ENCODE results near the gene NOC2L. TPM values are rescaled to one million over a fixed set of nuclear protein-coding genes. Genes with fewer than 3 reads are reported as not detected.
"Not testable (repeated sequence)": the region's sequence is repeated elsewhere in the genome, so short reads cannot be mapped to it uniquely, and the experiment has no call there.

Gene NOC2L
- total RNA-seq, 2 experiments from 2014 or later, result 68.9 to 103 TPM

- Mint-ChIP-seq H3K36me3 (peaks cover 6% of the 10 kb centered on the region), H3K4me1 (peaks cover 23% of the 10 kb centered on the region), H3K4me3 (no peak overlapping the region), H3K9me3 (ENCODE audit: low read depth) (peaks cover 2% of the 10 kb centered on the region), H3K27ac (no peak overlapping the region), H3K27me3 (peaks cover 56% of the 10 kb centered on the region)
- CTCF ChIA-PET, result interaction anchor here (1.0 to 1.5 kb wide), 3 partner anchors 13 to 39 kb away, joined by 3 read pairs; no protein-coding TSS in a partner anchor
- ATAC-seq (no peak), DNase-seq (peak; percentile 38)
Measured at GRCh38 chr1:902802-903201, 56.3 kb downstream of the NOC2L start.

GRCh38 chr1:901108-901859 is 57.8 kb downstream of the NOC2L start:
- Mint-ChIP-seq H3K9me3 (ENCODE audit: low read depth) (peaks cover 3% of the 10 kb centered on the region), H3K4me3 (no peak overlapping the region), H3K36me3 (peaks cover 6% of the 10 kb centered on the region), H3K4me1 (peaks cover 23% of the 10 kb centered on the region), H3K27ac (no peak overlapping the region), H3K27me3 (peaks cover 57% of the 10 kb centered on the region)
- CTCF ChIA-PET, result interaction anchor here (1.0 to 1.5 kb wide), 2 partner anchors 9 to 32 kb away, joined by 3 read pairs; no protein-coding TSS in a partner anchor
- DNase-seq, result no peak
- ATAC-seq, result no peak

- no peak overlapping the region for H3K27ac Mint-ChIP-seq
- no peak for ATAC-seq
Measured at GRCh38 chr1:899636-900317, 59.3 kb downstream of the NOC2L start.

GRCh38 chr1:897951-898350 is 61.1 kb downstream of the NOC2L start:
- not testable (repeated sequence) for H3K9me3 Mint-ChIP-seq (ENCODE audit: low read depth); H3K27ac Mint-ChIP-seq; H3K36me3 Mint-ChIP-seq; DNase-seq; H3K4me3 Mint-ChIP-seq; ATAC-seq
- Mint-ChIP-seq H3K4me1 (peaks cover 15% of the 10 kb centered on the region), H3K27me3 (peaks cover 63% of the 10 kb centered on the region)
- CTCF ChIA-PET, result interaction anchor here (1.0 to 1.2 kb wide), 2 partner anchors 28 to 86 kb away, joined by 4 read pairs; no protein-coding TSS in a partner anchor

More at GRCh38 chr1:899636-900317, 59.3 kb downstream of the NOC2L start:
- DNase-seq, result no peak
- CTCF ChIA-PET, result no interaction called here
- Mint-ChIP-seq H3K27me3 (peaks cover 56% of the 10 kb centered on the region), H3K9me3 (ENCODE audit: low read depth) (peaks cover 3% of the 10 kb centered on the region), H3K4me1 (peaks cover 15% of the 10 kb centered on the region), H3K36me3 (peaks cover 6% of the 10 kb centered on the region), H3K4me3 (no peak overlapping the region)

- peaks cover 3% of the 10 kb centered on the region for H3K9me3 Mint-ChIP-seq (ENCODE audit: low read depth)
- DNase-seq, result no peak
- no peak for ATAC-seq
- H3K36me3 Mint-ChIP-seq, result peaks cover 6% of the 10 kb centered on the region
- H3K4me1 Mint-ChIP-seq, result peaks cover 15% of the 10 kb centered on the region
- peaks cover 65% of the 10 kb centered on the region for H3K27me3 Mint-ChIP-seq
- no peak overlapping the region for H3K27ac Mint-ChIP-seq
- H3K4me3 Mint-ChIP-seq, result no peak overlapping the region
- CTCF ChIA-PET, result interaction anchor here (1.0 to 1.2 kb wide), 2 partner anchors 28 to 86 kb away, joined by 4 read pairs; no protein-coding TSS in a partner anchor
Measured at GRCh38 chr1:897226-897625, 61.8 kb downstream of the NOC2L start.

Other genes with a start within 250 kb of the NOC2L start
- under 1 TPM in 1 of 2 experiments, not detected in 1; 0.61 TPM for gene SAMD11, start 35.3 kb downstream of the NOC2L start, total RNA-seq
- gene KLHL17, start 1.3 kb upstream of the NOC2L start, total RNA-seq, result 10 to 100 TPM; 30.7 to 32.4 TPM
- 1 to 10 TPM; 3.3 to 3.9 TPM for gene PLEKHN1, start 7.2 kb upstream of the NOC2L start, total RNA-seq
- not detected for gene PERM1, start 22.8 kb upstream of the NOC2L start, total RNA-seq
- gene HES4, start 40.8 kb upstream of the NOC2L start, total RNA-seq, result 1 to 10 TPM in 1 of 2 experiments, under 1 TPM in 1; 0.61 to 1.6 TPM
- gene ISG15, start 54.2 kb upstream of the NOC2L start, total RNA-seq, result 100 to 1,000 TPM; 432 to 986 TPM
- gene AGRN, start 60.9 kb upstream of the NOC2L start, total RNA-seq, result 10 to 100 TPM; 29.3 to 32.8 TPM
- gene RNF223, start 115.0 kb upstream of the NOC2L start, total RNA-seq, result not detected
- 10 to 100 TPM; 22.9 to 23.6 TPM for gene C1orf159, start 156.8 kb upstream of the NOC2L start, total RNA-seq
- gene TTLL10, start 214.6 kb upstream of the NOC2L start, total RNA-seq, result not detected
- gene TNFRSF18, start 247.3 kb upstream of the NOC2L start, total RNA-seq, result 100 to 1,000 TPM in 1 of 2 experiments, 10 to 100 TPM in 1; 28.1 to 156 TPM

All from activated CD8-positive, alpha-beta memory T cell treated with anti-CD3 and anti-CD28 coated beads, Interleukin-2, amount 10 ng/mL, durations not matched to agents 7 days and 5 days (primary cell).